ENCODE data around the gene ATP2A2.

- TF ChIP-seq POLR2AphosphoS5 (IDR thresholded peaks at IDR 0.05; ENCODE audit: low read depth, low read length) (no peak), POLR2A (IDR thresholded peaks at IDR 0.05; ENCODE audit: low read depth, low read length) (no peak), TAF1 (IDR thresholded peaks at IDR 0.05; ENCODE audit: low read depth, low read length) (no peak), PAX5 (IDR thresholded peaks at IDR 0.05; ENCODE audit: insufficient read depth, low read length, severe bottlenecking) (no peak)
Measured at GRCh38 chr12:110330124-110330523, 49.1 kb downstream of the ATP2A2 start.

All from GM12891 (cell line).